B cell (primary cell): Measurements from ENCODE around the gene CIC. TPM values are rescaled to one million over a fixed set of nuclear protein-coding genes. Genes with fewer than 3 reads are reported as not detected.

Source experiments
- ATAC-seq: fragments of 200-7000 bp; cut with Tn5 transposase; one replicate; pipeline ENCODE4 v1.10.0; 2021; ENCODE audit warnings: low read depth, mild to moderate bottlenecking, moderate number of reproducible peaks, moderate library complexity
- CTCF ChIA-PET: fragments of 350-600 bp; sonication (Branson Sonifier 250); formaldehyde crosslinking; loops from one replicate; lab custom pipeline; 2021; ENCODE audit warnings: antibody characterized with exemption, inconsistent platforms; lab: Charles Lee
- POLR2A ChIA-PET: fragments of 350-600 bp; sonication (Branson Sonifier 250); formaldehyde crosslinking; loops from one replicate; lab custom pipeline; 2021; ENCODE audit warnings: antibody characterized with exemption; lab: Charles Lee
- DNase-seq: peaks from one replicate; pipeline ENCODE4 v3.0.0; 2013
- H2AFZ ChIP-seq: 2 replicates; pipeline ENCODE4 v1.6.1; 2012; ENCODE audit warnings: mild to moderate bottlenecking, low read depth, low read length; ENCODE audit not compliant: insufficient read depth, poor library complexity, severe bottlenecking
- H3K27ac ChIP-seq, 2 donors: 1 replicate in 1 of 2; 2 replicates in 1 of 2; pipeline ENCODE4 v1.5.1; 2012 to 2013; ENCODE audit warnings: low read length in 2 of 2, mild to moderate bottlenecking in 2 of 2, moderate library complexity in 1 of 2
- H3K27me3 ChIP-seq, 4 experiments: fragments of 200-600 bp in 1 of 4; sonication (generic) in 1 of 4; replicated peaks in 1 of 4; 1 replicate in 2 of 4; 2 replicates in 2 of 4; pipeline versions ENCODE4 v1.6.1 to v1.7.0; 2013 to 2016; ENCODE audit warnings: low read length in 3 of 4, mild to moderate bottlenecking in 2 of 4, mixed read lengths in 1 of 4, moderate library complexity in 1 of 4; ENCODE audit not compliant: insufficient read depth in 4 of 4, control insufficient read depth in 3 of 4; ENCODE audit errors: control extremely low read depth in 1 of 4
- H3K36me3 ChIP-seq, 2 experiments: replicated peaks in 1 of 2; 1 replicate in 1 of 2; 2 replicates in 1 of 2; pipeline versions ENCODE4 v1.6.1 to v1.7.1; 2013; ENCODE audit warnings: low read length in 1 of 2; ENCODE audit not compliant: insufficient read depth in 2 of 2, control insufficient read depth in 1 of 2; ENCODE audit errors: control extremely low read depth in 1 of 2, extremely low read depth in 1 of 2
- H3K4me1 ChIP-seq, 2 donors: fragments of 200-600 bp in 1 of 2; sonication (generic) in 1 of 2; 1 replicate in 1 of 2; 2 replicates in 1 of 2; pipeline versions ENCODE4 v1.5.1 to v1.6.1; 2013 to 2017; ENCODE audit warnings: low read length in 2 of 2; ENCODE audit not compliant: control insufficient read depth in 2 of 2, insufficient read depth in 2 of 2
- H3K4me2 ChIP-seq: replicated peaks from 2 replicates; pipeline ENCODE3; 2012; ENCODE audit warnings: mild to moderate bottlenecking, low read depth, low read length; ENCODE audit not compliant: poor library complexity, severe bottlenecking
- H3K4me3 ChIP-seq, 5 experiments: fragments of 200-600 bp in 1 of 5; sonication (generic) in 1 of 5; 1 replicate in 3 of 5; 2 replicates in 2 of 5; pipeline versions ENCODE4 v1.5.1 to v1.7.0; 2011 to 2016; ENCODE audit warnings: low read length in 4 of 5, mild to moderate bottlenecking in 4 of 5, low read depth in 2 of 5, control low read depth in 1 of 5, moderate library complexity in 1 of 5; ENCODE audit not compliant: insufficient read depth in 1 of 5; ENCODE audit errors: control extremely low read depth in 1 of 5, extremely low read depth in 1 of 5
- H3K79me2 ChIP-seq: fragments of 200-600 bp; sonication (generic); one replicate; pipeline ENCODE4 v1.6.0; 2016; ENCODE audit warnings: low read length; ENCODE audit not compliant: control insufficient read depth, insufficient read depth
- H3K9ac ChIP-seq: fragments of 200-600 bp; sonication (generic); 2 replicates; pipeline ENCODE4 v1.6.1; 2017; ENCODE audit warnings: mild to moderate bottlenecking, low read length, moderate library complexity
- H3K9me3 ChIP-seq, 3 donors: one replicate each; pipeline versions ENCODE4 v1.6.1 to v1.7.1; 2013; ENCODE audit warnings: low read length in 2 of 3; ENCODE audit not compliant: control insufficient read depth in 2 of 3, insufficient read depth in 1 of 3; ENCODE audit errors: control extremely low read depth in 1 of 3
- H4K20me1 ChIP-seq: 2 replicates; pipeline ENCODE4 v1.6.0; 2012; ENCODE audit warnings: mild to moderate bottlenecking, low read length; ENCODE audit not compliant: insufficient read depth, control insufficient read depth, poor library complexity, severe bottlenecking
- H3K27ac Mint-ChIP-seq: one replicate; pipeline ENCODE4 v1.8.0; 2021; ENCODE audit warnings: mixed read lengths
- H3K27me3 Mint-ChIP-seq: one replicate; pipeline ENCODE4 v1.8.0; 2021; ENCODE audit warnings: mixed read lengths
- H3K4me1 Mint-ChIP-seq: one replicate; pipeline ENCODE4 v1.8.0; 2021; ENCODE audit warnings: mixed read lengths
- H3K4me3 Mint-ChIP-seq: one replicate; pipeline ENCODE4 v1.8.0; 2021; ENCODE audit warnings: mixed read lengths
- H3K9me3 Mint-ChIP-seq: one replicate; pipeline ENCODE4 v1.8.0; 2022; ENCODE audit warnings: mixed read lengths; ENCODE audit not compliant: insufficient read depth
- EZH2 ChIP-seq: IDR thresholded peaks from 2 replicates; pipeline ENCODE4 v1.6.1; 2012; ENCODE audit warnings: borderline replicate concordance, low read depth, mild to moderate bottlenecking, moderate library complexity, low read length; ENCODE audit not compliant: insufficient read depth, poor library complexity, severe bottlenecking
- WGBS: methylation state at CpG from one replicate; pipeline ENCODE4 v1.1.5; 2013; ENCODE audit warnings: missing lambda C conversion rate; ENCODE audit not compliant: insufficient coverage; 5-methylcytosine and 5-hydroxymethylcytosine counted together
- intact Hi-C: fragments of 100-400 bp; cut with micrococcal nuclease; formaldehyde crosslinking; loops from one replicate; pipeline ENCODE4 v1.10.0; 2022
- polyA plus RNA-seq: library from polyadenylated mRNA; depleted of rRNA; stranded (reverse); fragments of >200 nt; gene quantifications from 2 replicates; pipeline ENCODE4 v1.2.3, GENCODE V29; 2012
- total RNA-seq, 2 donors: library from RNA; stranded (reverse); fragments of 120-200 nt in 1 of 2; gene quantifications; 1 replicate in 1 of 2; 2 replicates in 1 of 2; pipeline versions ENCODE4 v1.2.3 to v1.2.4, GENCODE V29; 2013 to 2022
- TF ChIP-seq, protein P1 (sequence below): fragments of 200-600 bp; IDR thresholded peaks from one replicate; pipeline ENCODE4 v1.8.0; 2022; ENCODE audit warnings: antibody characterized with exemption, mild to moderate bottlenecking

The CIC gene
- total and polyA plus RNA-seq, 2 donors (not counting 1 experiment from before 2014, with no cell fraction given): 75.7 to 119 TPM

DNA sequence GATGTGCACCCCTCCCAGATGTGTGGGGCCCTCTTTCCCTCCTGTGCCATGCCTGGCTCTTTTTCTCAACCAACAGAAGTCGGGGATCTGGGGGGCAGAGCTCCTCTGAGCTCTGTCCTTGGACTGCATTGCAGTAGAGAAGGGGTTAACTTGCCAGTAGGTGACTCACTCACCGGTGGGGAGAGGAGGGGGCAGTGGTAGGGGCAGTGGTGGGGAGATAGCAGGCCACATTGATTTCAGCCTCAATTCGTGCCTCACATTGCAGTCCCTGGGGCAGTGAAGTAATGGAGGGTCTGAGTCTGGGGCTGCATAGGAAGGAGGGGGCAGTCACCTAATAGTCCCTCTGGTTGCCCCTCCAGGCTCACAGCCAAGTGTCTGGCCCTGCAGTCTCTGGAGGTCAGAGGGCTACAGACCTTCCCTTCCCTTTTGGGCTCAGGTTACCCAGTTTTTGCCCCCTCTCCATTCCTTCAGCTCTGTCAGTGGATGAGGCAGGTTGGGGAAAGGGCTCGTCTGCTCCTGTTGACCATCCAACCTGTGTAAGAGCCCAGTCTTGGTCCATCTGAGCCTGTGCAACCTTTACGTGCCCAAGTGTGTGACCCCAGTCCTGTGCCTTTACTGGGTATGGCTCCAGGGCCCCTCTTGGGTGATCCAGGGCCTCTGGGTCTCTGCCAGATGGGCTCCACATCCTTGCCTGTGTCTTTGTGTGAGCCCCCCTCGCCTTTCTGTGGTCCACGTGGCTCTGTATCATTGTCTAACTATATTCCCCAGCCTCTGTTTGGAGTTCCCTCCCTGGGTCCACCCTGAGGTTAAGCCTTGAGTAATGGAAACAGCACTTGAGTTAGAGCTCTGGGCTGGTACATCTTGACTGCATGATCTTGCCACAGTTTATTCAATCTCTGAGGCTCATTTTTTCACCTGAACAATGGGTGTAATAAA, 13.0 kb downstream of the CIC start:
- Histone ChIP-seq H3K4me1 (peaks cover 53 to 71% of the 10 kb centered on the region in 2 donors), H3K27ac (peak overlapping the region; percentile 91 to 96), H2AFZ (no peak overlapping the region), H4K20me1 (peaks cover 32% of the 10 kb centered on the region), H3K4me2 (peak overlapping the region; percentile 96), H3K9me3 (no peaks in the 10 kb centered on the region), H3K9ac (peak overlapping the region; percentile 40), H3K4me3 (no peak overlapping the region), H3K27me3 (no peaks in the 10 kb centered on the region), H3K36me3 (peaks cover 0 to 5% of the 10 kb centered on the region in 2 experiments), H3K79me2 (peaks cover 43% of the 10 kb centered on the region)
- Mint-ChIP-seq H3K27ac (no peak overlapping the region), H3K4me3 (no peak overlapping the region), H3K4me1 (peaks cover 37% of the 10 kb centered on the region), H3K9me3 (no peaks in the 10 kb centered on the region), H3K27me3 (no peaks in the 10 kb centered on the region)
- ChIA-PET CTCF (interaction anchor here (1.0 to 4.8 kb wide), 7 partner anchors 11 to 37 kb away, joined by 3 to 89 read pairs (median 4); partner anchors contain the start of genes GSK3A, PAFAH1B3 and PRR19), POLR2A (interaction anchor here (0.5 to 5.5 kb wide), 13 partner anchors 9 to 185 kb away, joined by 3 to 23 read pairs (median 7); partner anchors contain the start of genes ERF, GSK3A and PAFAH1B3)
- 36% methylated on average over 6 of the region's 7 CpGs for WGBS
- DNase-seq: peak; percentile 48
- intact Hi-C loops: loop anchor here (5.0 kb wide), 1 partner anchor 80 kb away; no protein-coding TSS in a partner anchor
- ATAC-seq: no peak
- TF ChIP-seq, protein P1, sequence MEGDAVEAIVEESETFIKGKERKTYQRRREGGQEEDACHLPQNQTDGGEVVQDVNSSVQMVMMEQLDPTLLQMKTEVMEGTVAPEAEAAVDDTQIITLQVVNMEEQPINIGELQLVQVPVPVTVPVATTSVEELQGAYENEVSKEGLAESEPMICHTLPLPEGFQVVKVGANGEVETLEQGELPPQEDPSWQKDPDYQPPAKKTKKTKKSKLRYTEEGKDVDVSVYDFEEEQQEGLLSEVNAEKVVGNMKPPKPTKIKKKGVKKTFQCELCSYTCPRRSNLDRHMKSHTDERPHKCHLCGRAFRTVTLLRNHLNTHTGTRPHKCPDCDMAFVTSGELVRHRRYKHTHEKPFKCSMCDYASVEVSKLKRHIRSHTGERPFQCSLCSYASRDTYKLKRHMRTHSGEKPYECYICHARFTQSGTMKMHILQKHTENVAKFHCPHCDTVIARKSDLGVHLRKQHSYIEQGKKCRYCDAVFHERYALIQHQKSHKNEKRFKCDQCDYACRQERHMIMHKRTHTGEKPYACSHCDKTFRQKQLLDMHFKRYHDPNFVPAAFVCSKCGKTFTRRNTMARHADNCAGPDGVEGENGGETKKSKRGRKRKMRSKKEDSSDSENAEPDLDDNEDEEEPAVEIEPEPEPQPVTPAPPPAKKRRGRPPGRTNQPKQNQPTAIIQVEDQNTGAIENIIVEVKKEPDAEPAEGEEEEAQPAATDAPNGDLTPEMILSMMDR: no peak
- TF ChIP-seq EZH2: no peak
